IMR-90 (cell line): Measurements from ENCODE around the gene ZNF292. TPM values are rescaled to one million over a fixed set of nuclear protein-coding genes. Genes with fewer than 3 reads are reported as not detected.

Source experiments
- ATAC-seq: fragments of 200-7000 bp; cut with Tn5 transposase; 2 replicates; pipeline ENCODE4 v1.9.1; 2020; ENCODE audit warnings: low read depth, mild to moderate bottlenecking, moderate library complexity
- BruUV-seq: library from RNA; stranded (reverse); fragments of 400-500 nt; replicated peaks from 2 replicates; lab custom pipeline; 2021; lab: Mats Ljungman, UMichigan
- CTCF ChIA-PET: fragments of 300-600 bp; formaldehyde crosslinking; extraction: SDS; loops from one replicate; lab custom pipeline; 2021; ENCODE audit warnings: antibody characterized with exemption; lab: Yijun Ruan, JAX
- POLR2A ChIA-PET: fragments of 300-600 bp; sonication (Branson Sonifier 250); formaldehyde crosslinking; loops from one replicate; lab custom pipeline; 2022; ENCODE audit warnings: antibody characterized with exemption; ENCODE audit not compliant: unreplicated experiment; lab: Charles Lee
- DNase-seq: peaks from one replicate; pipeline ENCODE4 v3.0.0; 2013
- H2AFZ ChIP-seq: replicated peaks from 2 replicates; pipeline ENCODE3; 2013; ENCODE audit warnings: low read length, mild to moderate bottlenecking; ENCODE audit not compliant: poor library complexity
- H2AK5ac ChIP-seq: 2 replicates; pipeline ENCODE4 v1.6.1; 2013; ENCODE audit warnings: low read depth, low read length, inconsistent platforms
- H2AK9ac ChIP-seq: replicated peaks from 2 replicates; pipeline ENCODE3; 2013; ENCODE audit warnings: mild to moderate bottlenecking, low read depth, low read length, moderate library complexity; ENCODE audit not compliant: poor library complexity
- H2BK120ac ChIP-seq: 2 replicates; pipeline ENCODE4 v1.6.1; 2013; ENCODE audit warnings: low read depth, low read length, inconsistent platforms
- H2BK15ac ChIP-seq: 3 replicates; pipeline ENCODE4 v1.6.1; 2013; ENCODE audit warnings: low read depth, low read length, inconsistent platforms
- H2BK20ac ChIP-seq: 2 replicates; pipeline ENCODE4 v1.6.1; 2013; ENCODE audit warnings: low read depth, mild to moderate bottlenecking, inconsistent platforms, low read length, moderate library complexity
- H2BK5ac ChIP-seq: 2 replicates; pipeline ENCODE4 v1.6.1; 2013; ENCODE audit warnings: mild to moderate bottlenecking, low read depth, low read length, inconsistent platforms; ENCODE audit not compliant: poor library complexity, severe bottlenecking
- H3K14ac ChIP-seq: replicated peaks from 2 replicates; pipeline ENCODE4 v1.6.1; 2013; ENCODE audit warnings: low read depth, low read length, inconsistent platforms
- H3K18ac ChIP-seq: 2 replicates; pipeline ENCODE4 v1.6.1; 2013; ENCODE audit warnings: low read depth, low read length, control low read depth
- H3K23ac ChIP-seq: 2 replicates; pipeline ENCODE4 v1.6.1; 2013; ENCODE audit warnings: low read depth, low read length, inconsistent platforms
- H3K27ac ChIP-seq: 2 replicates; pipeline ENCODE4 v1.5.1; 2013; ENCODE audit warnings: mild to moderate bottlenecking, control low read depth, low read length; ENCODE audit not compliant: insufficient read depth
- H3K27me3 ChIP-seq: 2 replicates; pipeline ENCODE4 v1.6.1; 2013; ENCODE audit warnings: low read length; ENCODE audit not compliant: control insufficient read depth, insufficient read depth
- H3K36me3 ChIP-seq: 2 replicates; pipeline ENCODE4 v1.6.1; 2013; ENCODE audit warnings: low read length, mixed read lengths; ENCODE audit not compliant: control insufficient read depth, insufficient read depth
- H3K4ac ChIP-seq: 2 replicates; pipeline ENCODE4 v1.6.1; 2013; ENCODE audit warnings: low read depth, low read length, inconsistent platforms
- H3K4me1 ChIP-seq: 2 replicates; pipeline ENCODE4 v1.6.1; 2013; ENCODE audit warnings: low read length, mixed read lengths; ENCODE audit not compliant: control insufficient read depth, insufficient read depth
- H3K4me2 ChIP-seq: 2 replicates; pipeline ENCODE4 v1.6.1; 2013; ENCODE audit warnings: low read depth, mild to moderate bottlenecking, control low read depth, low read length, moderate library complexity
- H3K4me3 ChIP-seq: 2 replicates; pipeline ENCODE4 v1.5.1; 2013; ENCODE audit warnings: low read depth, mild to moderate bottlenecking, control low read depth, low read length, moderate library complexity; ENCODE audit not compliant: insufficient read depth
- H3K56ac ChIP-seq: 2 replicates; pipeline ENCODE4 v1.6.1; 2013; ENCODE audit warnings: low read length, inconsistent platforms; ENCODE audit not compliant: insufficient read depth; ENCODE audit errors: extremely low read depth
- H3K79me1 ChIP-seq, 2 experiments: 2 replicates each; pipeline ENCODE4 v1.6.1; 2013; ENCODE audit warnings: low read length in 2 of 2, inconsistent platforms in 1 of 2, low read depth in 1 of 2
- H3K9ac ChIP-seq: 2 replicates; pipeline ENCODE4 v1.6.1; 2013; ENCODE audit warnings: low read depth, low read length, control low read depth
- H3K9me1 ChIP-seq: 2 replicates; pipeline ENCODE4 v1.6.1; 2013; ENCODE audit warnings: low read length, inconsistent platforms; ENCODE audit not compliant: insufficient read depth
- H3K9me3 ChIP-seq: 2 replicates; pipeline ENCODE4 v1.6.1; 2013; ENCODE audit warnings: low read length; ENCODE audit not compliant: control insufficient read depth, insufficient read depth
- H4K20me1 ChIP-seq: 2 replicates; pipeline ENCODE4 v1.6.1; 2013; ENCODE audit warnings: low read length, inconsistent platforms; ENCODE audit not compliant: insufficient read depth
- H4K5ac ChIP-seq: 2 replicates; pipeline ENCODE4 v1.6.1; 2013; ENCODE audit warnings: mild to moderate bottlenecking, low read depth, low read length, control low read depth
- H4K8ac ChIP-seq, 2 experiments: 2 replicates each; pipeline ENCODE4 v1.6.1; 2013; ENCODE audit warnings: low read depth in 2 of 2, low read length in 2 of 2, control low read depth in 1 of 2, inconsistent platforms in 1 of 2
- H4K91ac ChIP-seq: 2 replicates; pipeline ENCODE4 v1.6.1; 2013; ENCODE audit warnings: low read depth, low read length, inconsistent platforms; ENCODE audit not compliant: insufficient read depth
- BHLHE40 ChIP-seq: fragments of 150-350 bp; IDR thresholded peaks from 2 replicates; pipeline ENCODE4 v1.6.1; 2016; ENCODE audit warnings: mild to moderate bottlenecking, low read depth, low read length
- CEBPB ChIP-seq: IDR thresholded peaks from 2 replicates; pipeline ENCODE4 v1.6.1; 2012; ENCODE audit warnings: low read depth, low read length, improper control_type of control experiment
- CHD1 ChIP-seq: IDR thresholded peaks from 2 replicates; pipeline ENCODE4 v1.6.1; 2012; ENCODE audit warnings: low read depth, low read length, improper control_type of control experiment
- FOS ChIP-seq: fragments of 150-350 bp; IDR thresholded peaks from 2 replicates; pipeline ENCODE4 v1.6.1; 2016; ENCODE audit warnings: low read depth, low read length
- MAFK ChIP-seq: IDR thresholded peaks from 2 replicates; pipeline ENCODE4 v1.6.1; 2012; ENCODE audit warnings: low read depth, low read length, improper control_type of control experiment
- MAZ ChIP-seq: IDR thresholded peaks from 2 replicates; pipeline ENCODE4 v1.6.1; 2012; ENCODE audit warnings: low read depth, mild to moderate bottlenecking, low read length, improper control_type of control experiment, moderate library complexity, borderline replicate concordance
- MXI1 ChIP-seq: IDR thresholded peaks from 2 replicates; pipeline ENCODE4 v1.6.1; 2012; ENCODE audit warnings: low read depth, mild to moderate bottlenecking, low read length, moderate library complexity, borderline replicate concordance
- NFE2L2 ChIP-seq: fragments of 150-350 bp; IDR thresholded peaks from 2 replicates; pipeline ENCODE4 v1.6.1; 2016; ENCODE audit warnings: low read depth, mild to moderate bottlenecking, low read length
- POLR2A ChIP-seq: IDR thresholded peaks from 2 replicates; pipeline ENCODE4 v1.6.1; 2012; ENCODE audit warnings: mild to moderate bottlenecking, low read depth, low read length
- RAD21 ChIP-seq: IDR thresholded peaks from 2 replicates; pipeline ENCODE4 v1.6.1; 2012; ENCODE audit warnings: low read length, improper control_type of control experiment
- RCOR1 ChIP-seq: IDR thresholded peaks from 2 replicates; pipeline ENCODE4 v1.6.1; 2012; ENCODE audit warnings: mild to moderate bottlenecking, low read length, improper control_type of control experiment; ENCODE audit not compliant: insufficient replicate concordance
- RFX5 ChIP-seq: IDR thresholded peaks from 2 replicates; pipeline ENCODE4 v1.8.0; 2012; ENCODE audit warnings: low read depth, mild to moderate bottlenecking, low read length, moderate library complexity
- WGBS, 2 experiments: methylation state at CpG; one replicate each; pipeline versions ENCODE4 v1.1.5 to v1.1.7; 2013; ENCODE audit warnings: missing lambda C conversion rate in 2 of 2; ENCODE audit not compliant: insufficient read length in 1 of 2; ENCODE audit errors: extremely low coverage in 2 of 2; 5-methylcytosine and 5-hydroxymethylcytosine counted together
- dilution Hi-C: fragments of 300-500 bp; cut with HindIII; formaldehyde crosslinking; loops from one replicate; pipeline ENCODE4 v1.14.3; 2018; ENCODE audit warnings: low sequenced_read_pairs; ENCODE audit not compliant: unreplicated experiment
- in situ Hi-C: fragments of 300-500 bp; cut with MboI; formaldehyde crosslinking; loops from 3 replicates; pipeline ENCODE4 v1.14.3; 2019; ENCODE audit warnings: low sequenced_read_pairs, inconsistent platforms, mixed read lengths
- intact Hi-C: fragments of 100-400 bp; cut with micrococcal nuclease; formaldehyde crosslinking; loops from 2 replicates; pipeline ENCODE4 v1.10.0; 2022
- polyA plus RNA-seq, 3 experiments: library from polyadenylated mRNA; depleted of rRNA; stranded (reverse); fragments of >200 nt; gene quantifications; 2 replicates each; pipeline ENCODE4 v1.2.3, GENCODE V29; 2012; ENCODE audit warnings: low replicate concordance in 1 of 3
- total RNA-seq: library from RNA; depleted of rRNA; stranded (reverse); fragments of >200 nt; gene quantifications from 2 replicates; pipeline ENCODE4 v1.2.3, GENCODE V29; 2012
- TF ChIP-seq, protein P1 (sequence below): fragments of 150-350 bp; IDR thresholded peaks from 2 replicates; pipeline ENCODE4 v1.6.1; 2017; ENCODE audit warnings: mild to moderate bottlenecking, antibody characterized with exemption, low read length, low read depth
- TF ChIP-seq, protein P2 (sequence below): fragments of 150-350 bp; IDR thresholded peaks from 2 replicates; pipeline ENCODE4 v1.6.1; 2016; ENCODE audit warnings: low read depth, mild to moderate bottlenecking, low read length, moderate library complexity, borderline replicate concordance

ZNF292 gene
- total and polyA plus RNA-seq, 2 of the 4 experiments (the other 2 are of a cell fraction), result 5.5 to 28.3 TPM

DNA sequence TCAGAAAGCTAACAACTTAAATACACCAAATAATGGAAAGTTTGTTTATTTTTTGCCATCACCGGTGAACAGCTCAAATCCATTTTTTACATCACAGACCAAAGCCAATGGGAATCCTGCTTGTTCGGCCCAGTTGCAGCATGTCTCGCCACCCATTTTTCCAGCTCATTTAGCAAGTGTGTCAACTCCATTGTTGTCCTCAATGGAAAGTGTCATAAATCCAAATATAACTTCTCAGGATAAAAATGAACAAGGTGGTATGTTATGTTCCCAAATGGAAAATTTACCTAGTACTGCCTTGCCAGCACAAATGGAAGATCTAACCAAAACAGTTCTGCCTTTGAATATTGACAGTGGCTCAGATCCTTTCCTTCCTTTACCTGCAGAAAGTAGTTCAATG, 101.7 kb downstream of the ZNF292 start:
- H2BK20ac ChIP-seq, result no peak overlapping the region
- no peaks in the 10 kb centered on the region for H3K9me1 ChIP-seq
- no peak overlapping the region for H2AK5ac ChIP-seq
- H4K91ac ChIP-seq, result no peak overlapping the region
- peaks cover 30% of the 10 kb centered on the region for H3K36me3 ChIP-seq
- BruUV-seq, result no TSS peak
- CTCF ChIA-PET, result no interaction called here
- H3K9me3 ChIP-seq, result no peaks in the 10 kb centered on the region; the same call in 1 of the 2 replicates
- intact Hi-C loops, result no loop called here
- H4K5ac ChIP-seq, result no peak overlapping the region
- H3K18ac ChIP-seq, result no peak overlapping the region
- no peaks in the 10 kb centered on the region for H3K27me3 ChIP-seq
- H2AK9ac ChIP-seq, result no peak overlapping the region
- no peak for DNase-seq
- dilution Hi-C loops, result no loop called here
- H2BK15ac ChIP-seq, result no peak overlapping the region
- no peak overlapping the region for H4K8ac ChIP-seq
- no peak overlapping the region for H3K27ac ChIP-seq
- H2BK120ac ChIP-seq, result no peak overlapping the region
- no peaks in the 10 kb centered on the region for H3K4me1 ChIP-seq
- no peak overlapping the region for H3K4me3 ChIP-seq
- WGBS, 2 experiments, result no CpG with 5 or more reads among the region's 3 CpGs
- no peak overlapping the region for H3K4ac ChIP-seq
- POLR2A ChIA-PET, result no interaction called here
- ATAC-seq, result no peak
- no peak overlapping the region for H3K4me2 ChIP-seq
- no peak overlapping the region for H2BK5ac ChIP-seq
- in situ Hi-C loops, result no loop called here
- no peak overlapping the region for H3K14ac ChIP-seq
- no peaks in the 10 kb centered on the region; the same call in 1 of the 2 replicates for H4K20me1 ChIP-seq
- TF ChIP-seq POLR2A (no peak), MAFK (no peak), RFX5 (no peak), MXI1 (no peak), CHD1 (no peak), CEBPB (no peak), RAD21 (no peak), BHLHE40 (no peak), RCOR1 (no peak), MAZ (no peak), FOS (no peak), NFE2L2 (no peak)
- TF ChIP-seq, protein P1, sequence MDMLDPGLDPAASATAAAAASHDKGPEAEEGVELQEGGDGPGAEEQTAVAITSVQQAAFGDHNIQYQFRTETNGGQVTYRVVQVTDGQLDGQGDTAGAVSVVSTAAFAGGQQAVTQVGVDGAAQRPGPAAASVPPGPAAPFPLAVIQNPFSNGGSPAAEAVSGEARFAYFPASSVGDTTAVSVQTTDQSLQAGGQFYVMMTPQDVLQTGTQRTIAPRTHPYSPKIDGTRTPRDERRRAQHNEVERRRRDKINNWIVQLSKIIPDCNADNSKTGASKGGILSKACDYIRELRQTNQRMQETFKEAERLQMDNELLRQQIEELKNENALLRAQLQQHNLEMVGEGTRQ, result no peak
- TF ChIP-seq, protein P2, sequence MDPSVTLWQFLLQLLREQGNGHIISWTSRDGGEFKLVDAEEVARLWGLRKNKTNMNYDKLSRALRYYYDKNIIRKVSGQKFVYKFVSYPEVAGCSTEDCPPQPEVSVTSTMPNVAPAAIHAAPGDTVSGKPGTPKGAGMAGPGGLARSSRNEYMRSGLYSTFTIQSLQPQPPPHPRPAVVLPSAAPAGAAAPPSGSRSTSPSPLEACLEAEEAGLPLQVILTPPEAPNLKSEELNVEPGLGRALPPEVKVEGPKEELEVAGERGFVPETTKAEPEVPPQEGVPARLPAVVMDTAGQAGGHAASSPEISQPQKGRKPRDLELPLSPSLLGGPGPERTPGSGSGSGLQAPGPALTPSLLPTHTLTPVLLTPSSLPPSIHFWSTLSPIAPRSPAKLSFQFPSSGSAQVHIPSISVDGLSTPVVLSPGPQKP, result no peak
- no peak overlapping the region for H3K9ac ChIP-seq
- peaks cover 24 to 34% of the 10 kb centered on the region in 2 experiments for H3K79me1 ChIP-seq
- no peak overlapping the region for H3K23ac ChIP-seq
- H2AFZ ChIP-seq, result no peak overlapping the region
- H3K56ac ChIP-seq, result no peak overlapping the region
